Fibroblast of skin of scalp (primary cell): ENCODE data around the gene PGPEP1.
"Not testable (repeated sequence)": the region's sequence is repeated elsewhere in the genome, so short reads cannot be mapped to it uniquely, and the experiment has no call there.

Source experiments
- DNase-seq: peaks from one replicate; pipeline ENCODE4 v3.0.0-alpha.2; 2013

PGPEP1 gene

DNA sequence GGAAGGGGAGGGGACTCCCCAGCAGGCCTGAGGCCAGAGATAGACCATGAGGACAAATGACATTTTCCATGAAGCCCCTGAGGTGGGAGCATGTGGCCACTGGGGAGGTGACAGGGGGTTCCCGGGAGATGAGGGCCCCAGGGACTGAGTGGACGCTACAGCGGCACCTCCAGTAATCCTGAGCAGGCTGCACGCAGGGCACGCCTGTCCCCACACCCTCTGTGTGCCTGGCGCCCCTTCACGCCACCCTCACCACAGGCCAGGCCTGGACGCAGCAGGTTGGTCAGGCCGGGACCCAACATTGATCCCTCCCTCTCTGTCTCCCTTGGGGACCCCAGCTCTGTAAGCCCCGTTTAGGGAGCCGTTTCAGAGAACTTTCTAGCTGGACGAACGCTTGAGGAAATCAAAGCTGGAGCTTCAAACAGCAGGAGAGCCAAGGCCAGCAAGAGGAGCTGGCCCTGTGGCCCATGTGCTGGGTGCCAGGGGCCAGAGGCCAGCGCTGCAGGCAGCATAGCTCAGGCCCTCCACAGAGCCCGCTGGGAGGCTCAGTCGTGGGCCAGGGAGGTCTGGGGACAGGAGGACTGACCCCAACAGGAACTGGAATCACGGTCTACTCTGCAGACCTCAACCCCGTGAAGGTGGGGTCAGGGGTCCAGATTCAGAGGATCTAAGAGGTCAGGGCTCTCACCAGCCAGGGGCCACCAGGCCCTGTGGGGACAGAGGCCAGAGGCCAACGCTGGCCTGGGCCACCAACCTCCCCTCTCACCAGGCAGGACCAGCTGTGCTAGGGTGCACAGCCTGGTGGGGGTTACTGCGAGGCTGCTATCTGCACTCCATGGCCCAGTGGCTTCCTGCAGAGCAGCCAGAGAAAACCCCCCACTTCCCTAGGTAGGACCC lies 32.1 kb upstream of the PGPEP1 start:
- DNase-seq, result no peak

- DNase-seq, result no peak
Observed at GRCh38 chr19:18308948-18309325, 31.5 kb upstream of the PGPEP1 start.

DNA sequence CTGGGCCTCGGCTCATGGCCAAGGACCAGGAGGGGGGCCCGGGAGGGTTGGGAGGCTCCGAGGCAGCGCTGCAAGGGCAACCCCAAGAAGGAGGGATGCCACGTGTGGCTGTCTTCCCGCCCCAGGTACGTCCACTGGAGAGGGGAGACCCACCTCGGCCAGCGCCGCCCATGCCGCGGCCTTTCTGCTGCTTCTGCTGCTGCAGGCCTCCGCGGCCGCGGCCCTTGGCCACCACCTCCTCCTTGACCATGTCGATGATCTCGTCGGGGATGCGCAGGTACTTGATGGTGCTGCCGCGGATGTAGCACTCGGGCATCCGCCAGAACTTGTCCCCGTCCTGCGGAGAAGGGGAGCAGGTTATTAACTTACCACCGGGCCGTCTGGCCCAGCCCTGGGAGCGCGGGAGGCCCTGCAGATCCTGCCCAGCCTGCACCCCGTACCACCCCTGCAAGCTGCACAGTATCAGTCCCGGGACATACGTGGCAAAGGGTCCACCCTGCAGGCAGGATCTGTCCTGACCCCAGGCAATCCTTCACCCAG lies 30.8 kb upstream of the PGPEP1 start:
- DNase-seq, result no peak

DNA sequence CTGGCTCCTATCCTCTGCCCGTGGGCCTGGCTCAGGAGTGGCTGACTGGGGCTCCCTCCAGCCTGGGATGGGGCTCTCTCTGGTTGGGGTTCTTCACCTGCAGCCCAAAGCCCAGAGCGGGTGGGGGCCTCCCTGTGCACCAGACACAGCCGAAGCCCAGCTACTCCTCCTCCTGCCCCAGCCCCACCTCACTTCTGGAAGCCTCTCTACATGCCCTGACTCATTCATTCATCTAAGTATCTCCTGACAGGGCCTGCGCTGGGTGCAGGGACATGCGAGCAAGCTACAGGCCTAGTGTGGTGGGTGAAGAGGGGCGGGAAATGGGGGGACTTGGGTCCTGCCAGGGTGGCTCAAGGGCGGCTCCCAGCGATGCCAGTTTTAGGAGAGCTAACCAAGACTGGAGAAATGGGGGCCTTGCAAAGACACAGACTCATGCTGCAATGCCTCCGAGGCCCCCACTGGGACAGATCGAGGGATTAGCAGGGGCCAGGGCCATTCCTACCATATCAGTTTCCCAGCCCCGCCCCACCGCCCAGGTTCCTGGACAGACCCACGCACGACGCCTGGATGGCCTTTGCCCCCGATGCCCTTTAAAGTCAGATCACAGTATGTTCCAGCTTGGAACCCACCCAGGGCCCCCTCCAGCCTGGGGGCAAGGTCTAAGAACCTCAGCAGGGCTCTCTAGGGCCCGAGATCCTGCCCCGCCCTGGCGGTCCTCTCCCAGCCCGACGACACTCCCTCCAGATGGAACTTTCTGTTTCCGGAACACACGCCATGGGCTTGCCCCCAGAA lies 30.1 kb upstream of the PGPEP1 start:
- DNase-seq, result no peak

- DNase-seq, result no peak
Observed at GRCh38 chr19:18310966-18311365, 29.4 kb upstream of the PGPEP1 start.

- DNase-seq, result no peak
Observed at GRCh38 chr19:18311502-18312091, 28.8 kb upstream of the PGPEP1 start.

GRCh38 chr19:18312092-18312534 lies 28.3 kb upstream of the PGPEP1 start:
- DNase-seq, result no peak

GRCh38 chr19:18313398-18313797 lies 27.0 kb upstream of the PGPEP1 start:
- no peak for DNase-seq

DNA sequence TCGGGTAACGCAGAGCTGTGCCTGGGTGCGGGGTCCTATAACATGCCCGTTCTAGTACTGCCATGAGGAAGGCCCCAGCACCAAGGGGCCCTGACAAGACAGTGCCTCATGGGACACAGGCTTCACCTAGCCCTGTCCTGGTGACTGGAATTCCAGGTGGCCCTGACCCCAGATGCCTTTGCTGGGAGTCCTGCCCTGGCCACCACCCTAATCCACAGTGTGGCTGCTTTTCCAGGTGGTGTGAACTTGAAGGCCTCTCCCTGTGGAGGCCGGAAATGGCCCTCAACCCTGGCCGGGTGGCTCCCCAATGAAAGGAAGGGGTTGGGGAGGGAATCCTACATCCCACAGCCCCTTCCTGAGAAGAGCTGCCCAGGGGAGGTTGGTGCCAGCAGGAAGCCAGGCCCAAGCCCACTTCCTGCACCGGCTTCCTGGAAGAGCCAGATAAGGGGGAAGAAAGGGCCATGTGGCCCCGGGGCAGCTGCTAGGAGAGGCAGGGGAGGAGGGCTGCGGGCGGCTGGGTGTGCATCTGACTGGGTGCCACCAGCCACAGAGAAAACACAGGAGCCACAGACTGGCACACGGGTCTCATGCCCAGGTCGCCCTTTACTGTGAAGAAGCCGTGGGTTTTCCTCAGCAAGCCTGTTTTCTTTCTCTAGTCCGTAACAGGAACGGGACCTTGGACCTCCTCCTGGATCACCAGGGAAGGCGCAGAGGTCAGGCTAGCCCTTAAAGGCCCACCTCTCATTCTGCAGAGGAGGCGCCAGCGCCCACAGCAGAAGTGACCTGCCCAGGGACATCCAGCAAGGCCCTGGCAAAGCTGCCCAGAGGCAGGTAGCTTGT lies 22.2 kb upstream of the PGPEP1 start:
- DNase-seq, result no peak

DNA sequence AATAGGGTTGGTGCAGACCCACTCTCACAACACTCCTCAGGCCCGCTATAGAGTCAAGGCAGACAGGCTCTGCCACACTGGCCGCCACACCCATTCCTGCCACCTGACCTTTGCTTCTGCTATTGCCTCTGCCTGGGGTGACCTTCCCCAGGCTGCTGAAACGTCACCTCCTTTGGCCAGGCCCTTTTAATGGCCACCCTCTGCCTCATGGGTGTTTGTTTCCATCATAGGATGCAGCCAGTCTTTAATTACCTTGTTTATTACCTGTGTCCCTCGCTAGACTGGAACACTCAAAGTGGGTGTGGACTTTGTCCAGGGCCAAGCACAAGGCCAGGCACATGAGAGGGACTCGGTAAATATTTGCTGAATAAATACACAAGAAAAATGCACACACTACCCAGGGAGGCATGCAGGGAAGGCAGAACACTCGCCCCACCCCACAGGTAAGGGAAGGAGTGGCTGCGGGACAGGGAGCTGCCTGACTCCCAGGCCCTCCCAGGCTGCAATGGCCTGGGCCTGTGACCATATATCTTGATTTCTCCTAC lies 20.7 kb upstream of the PGPEP1 start:
- DNase-seq, result no peak

- no peak for DNase-seq
Observed at GRCh38 chr19:18320865-18321733, 19.3 kb upstream of the PGPEP1 start.

DNA sequence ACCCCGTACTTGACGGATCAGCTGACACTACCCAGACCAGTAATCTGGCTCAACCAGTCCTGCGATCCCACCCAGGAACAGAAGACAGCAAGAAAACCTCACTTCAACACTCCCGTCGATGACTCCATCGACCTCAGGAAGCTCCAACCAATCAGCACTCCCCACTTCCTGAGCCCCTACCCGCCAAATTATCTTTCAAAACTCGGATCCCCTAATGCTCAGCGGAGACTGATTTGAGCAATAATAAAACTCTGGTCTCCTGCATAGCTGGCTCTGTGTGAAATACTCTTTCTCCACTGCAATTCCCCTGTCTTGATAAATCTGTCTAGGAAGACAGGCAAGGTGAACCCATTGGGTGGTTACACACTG lies 18.7 kb upstream of the PGPEP1 start:
- no peak for DNase-seq

DNA sequence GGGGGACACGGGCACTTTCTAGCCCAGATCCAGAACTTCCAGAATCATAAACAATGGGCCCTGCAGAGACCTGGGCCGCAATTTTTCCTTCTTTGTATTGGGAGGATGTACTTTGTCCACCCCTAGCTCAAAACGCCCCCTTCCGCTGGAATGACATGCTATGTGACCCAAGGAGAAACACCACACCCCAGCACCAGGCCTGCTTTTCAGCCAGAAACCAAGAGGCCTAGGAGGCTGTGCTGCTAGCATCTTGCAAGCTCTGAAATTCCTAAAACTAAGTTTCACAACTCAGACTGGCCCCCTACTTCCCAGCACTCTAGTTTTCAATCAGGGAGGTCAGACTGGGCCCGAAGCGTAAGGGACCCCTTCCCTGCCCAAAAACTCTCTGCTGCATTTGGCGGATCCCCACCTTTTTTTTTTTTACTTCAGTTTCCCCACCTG lies 18.1 kb upstream of the PGPEP1 start:
- DNase-seq, result peak; percentile 76

- DNase-seq, result peak; percentile 97
Observed at GRCh38 chr19:18322759-18323460, 17.5 kb upstream of the PGPEP1 start, which contains the start of gene LSM4. LSM4 (minus strand) TSS chr19:18323076; CDS start chr19:18323020, 56 bp downstream.

DNA sequence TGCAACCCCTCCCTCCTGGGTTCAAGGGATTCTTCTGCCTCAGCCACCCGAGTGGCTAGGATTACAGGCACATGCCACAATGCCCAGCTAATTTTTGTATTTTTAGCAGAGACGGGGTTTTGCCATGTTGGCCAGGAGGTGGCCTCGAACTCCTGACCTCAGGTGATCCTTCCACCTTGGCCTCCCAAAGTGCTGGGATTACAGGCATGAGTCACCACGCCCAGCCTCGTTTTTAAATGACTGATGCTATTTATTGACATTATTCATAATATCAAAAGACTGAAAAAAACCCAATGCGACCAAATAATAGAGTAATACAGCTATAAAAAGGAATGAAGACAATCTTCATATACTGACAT lies 16.0 kb upstream of the PGPEP1 start:
- not testable (repeated sequence) for DNase-seq

DNA sequence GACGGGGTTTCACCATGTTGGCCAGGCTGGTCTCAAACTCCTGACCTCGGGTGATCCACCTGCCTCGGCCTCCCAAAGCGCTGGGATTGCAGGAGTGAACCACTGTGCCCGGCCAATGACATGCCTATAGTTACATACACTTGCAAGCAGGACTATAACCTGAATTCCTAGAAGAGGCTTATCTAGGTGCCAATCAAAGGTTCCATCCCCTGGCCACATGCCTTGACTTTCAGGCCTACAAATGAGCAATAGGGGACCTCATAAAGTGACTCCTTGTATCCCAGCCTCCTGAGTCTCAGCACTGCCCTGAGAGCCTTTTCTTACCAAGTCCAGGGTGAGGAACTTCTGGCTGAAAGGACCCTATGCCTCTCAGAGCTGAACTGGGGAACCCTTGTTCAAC lies 13.6 kb upstream of the PGPEP1 start:
- DNase-seq, result no peak

- peak; percentile 98 for DNase-seq
Observed at GRCh38 chr19:18328340-18329034, 11.9 kb upstream of the PGPEP1 start.

- no peak for DNase-seq
Observed at GRCh38 chr19:18329035-18329376, 11.4 kb upstream of the PGPEP1 start.

DNA sequence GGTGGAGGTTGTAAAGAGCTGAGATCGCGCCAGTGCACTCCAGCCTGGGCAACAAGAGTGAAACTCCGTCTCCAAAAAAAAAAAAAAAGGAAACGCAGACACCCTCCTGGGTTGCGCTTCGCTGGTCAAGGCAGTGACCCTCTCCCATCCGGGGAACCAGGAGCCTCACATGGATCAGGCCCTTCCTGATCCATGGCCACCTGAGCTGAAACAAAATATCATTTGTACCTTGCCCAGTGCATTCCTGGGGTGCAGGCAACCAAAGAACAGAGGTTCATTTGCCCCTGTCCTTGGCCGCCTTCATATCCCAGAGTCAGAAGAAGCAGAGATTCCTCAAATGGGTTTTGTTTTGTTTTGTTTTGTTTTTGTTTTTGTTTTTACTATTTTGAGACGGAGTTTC lies 9.5 kb upstream of the PGPEP1 start:
- DNase-seq, result no peak
